Measurements from ENCODE around the gene ARFGAP2.

GRCh38 chr11:47192111-47192510 is 15.4 kb upstream of the ARFGAP2 start:
- TF ChIP-seq CTCF (IDR thresholded peaks at IDR 0.05) (no peak), POLR2A (IDR thresholded peaks at IDR 0.05) (no peak), POLR2AphosphoS5 (IDR thresholded peaks at IDR 0.05) (no peak)

All from suprapubic skin (tissue), 4 donors.